Measurements from ENCODE around the gene CCL5.

- no peak for TF ChIP-seq FOXJ3 (CRISPR knock-in tag; IDR thresholded peaks at IDR 0.05)
- TF ChIP-seq CTCF (IDR thresholded peaks at IDR 0.05), result no peak
- no peak for TF ChIP-seq NRF1 (IDR thresholded peaks at IDR 0.05; ENCODE audit: low read depth, low read length)
- TF ChIP-seq POLR2AphosphoS5 (IDR thresholded peaks at IDR 0.05; ENCODE audit: low read depth, low read length), result no peak
- no peak for TF ChIP-seq GATA2 (CRISPR knock-in tag; IDR thresholded peaks at IDR 0.05)
- TF ChIP-seq REST (IDR thresholded peaks at IDR 0.05; ENCODE audit: low read depth, low read length), result no peak
- no peak for TF ChIP-seq RCOR1 (IDR thresholded peaks at IDR 0.05; ENCODE audit: low read length)
- no peak for TF ChIP-seq USF1 (IDR thresholded peaks at IDR 0.05; ENCODE audit: borderline replicate concordance, low read depth)
- no peak for TF ChIP-seq EZH2phosphoT487 (IDR thresholded peaks at IDR 0.05; ENCODE audit: borderline replicate concordance, low read depth)
- no peak for TF ChIP-seq RXRA (IDR thresholded peaks at IDR 0.05; ENCODE audit: borderline replicate concordance, low read depth)
- TF ChIP-seq EP300 (IDR thresholded peaks at IDR 0.05; ENCODE audit: borderline replicate concordance in 1 of 2, low read depth in 1 of 2, low read length in 1 of 2), result no peak
- TF ChIP-seq RAD21 (IDR thresholded peaks at IDR 0.05; ENCODE audit: low read length), result no peak
These were observed 2.7 kb downstream of the CCL5 start for GRCh38 chr17:35877345-35878029.

Data from SK-N-SH (cell line).